T-helper 2 cell treated with Interferon-gamma antibody and Interleukin-4, amounts not matched to agents 5 μg/mL and 100 μg/mL, for 36 hours (primary cell): ENCODE results near the gene DDIT4L.

Source experiments
- DNase-seq: peaks from one replicate; pipeline ENCODE4 v3.0.0; 2021; ENCODE audit warnings: low spot score
- H3K27ac Mint-ChIP-seq: one replicate; pipeline ENCODE4 v1.8.0; 2021; ENCODE audit warnings: mild to moderate bottlenecking, mixed read lengths
- H3K27me3 Mint-ChIP-seq: one replicate; pipeline ENCODE4 v1.8.0; 2021; ENCODE audit warnings: low read depth, mixed read lengths
- H3K36me3 Mint-ChIP-seq: one replicate; pipeline ENCODE4 v1.8.0; 2021; ENCODE audit warnings: low read depth, mixed read lengths
- H3K4me1 Mint-ChIP-seq: one replicate; pipeline ENCODE4 v1.8.0; 2021; ENCODE audit warnings: low read depth, mixed read lengths
- H3K4me3 Mint-ChIP-seq: one replicate; pipeline ENCODE4 v1.8.0; 2022; ENCODE audit warnings: mild to moderate bottlenecking, moderate library complexity, mixed read lengths
- H3K9me3 Mint-ChIP-seq: one replicate; pipeline ENCODE4 v1.8.0; 2021; ENCODE audit warnings: mixed read lengths

DDIT4L gene

DNA sequence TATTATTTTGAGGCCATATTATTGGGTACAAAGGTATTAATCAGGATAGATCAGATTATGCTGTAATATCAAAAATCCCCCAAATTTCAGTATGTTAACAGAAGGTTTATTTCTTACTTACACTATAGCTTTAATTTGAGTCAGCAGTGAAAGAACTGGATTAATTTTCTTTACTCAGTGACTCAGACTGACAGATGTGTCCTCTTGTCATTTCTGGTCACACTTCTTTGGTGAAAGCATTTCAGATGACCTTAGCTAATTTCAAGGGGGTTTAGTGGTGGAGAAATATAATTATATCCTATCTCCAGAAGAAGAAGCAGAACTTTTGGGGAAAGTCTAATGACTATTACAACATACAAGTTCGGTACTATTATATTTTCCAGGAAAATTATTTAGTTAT is 12.4 kb downstream of the DDIT4L start:
- Mint-ChIP-seq H3K27ac (no peak overlapping the region), H3K36me3 (no peaks in the 10 kb centered on the region), H3K9me3 (no peaks in the 10 kb centered on the region), H3K27me3 (peaks cover 7% of the 10 kb centered on the region), H3K4me3 (no peak overlapping the region), H3K4me1 (peaks cover 13% of the 10 kb centered on the region)
- no peak for DNase-seq

DNA sequence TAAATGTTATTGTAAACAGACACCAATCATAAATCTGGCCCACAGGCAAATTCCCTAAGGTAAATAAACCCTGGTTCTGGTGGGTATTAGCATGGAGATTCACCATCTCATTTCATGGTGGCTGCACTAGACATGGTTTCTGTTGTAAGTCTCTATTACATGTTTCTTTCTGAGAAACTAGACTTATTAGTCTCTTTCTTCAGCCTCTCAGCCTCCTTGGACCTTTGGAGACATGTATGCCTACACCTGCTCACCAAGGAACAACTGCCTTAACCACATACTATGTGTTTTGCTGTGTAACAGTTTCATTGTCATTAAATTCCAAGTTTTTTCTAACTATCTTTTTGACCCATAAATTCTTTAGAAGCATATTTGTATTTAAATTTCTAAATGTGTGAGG is 13.1 kb downstream of the DDIT4L start:
- H3K27me3 Mint-ChIP-seq = peaks cover 4% of the 10 kb centered on the region
- no peak overlapping the region for H3K4me3 Mint-ChIP-seq
- peaks cover 13% of the 10 kb centered on the region for H3K4me1 Mint-ChIP-seq
- DNase-seq = no peak
- H3K27ac Mint-ChIP-seq = no peak overlapping the region
- H3K36me3 Mint-ChIP-seq = no peaks in the 10 kb centered on the region
- no peaks in the 10 kb centered on the region for H3K9me3 Mint-ChIP-seq

DNA sequence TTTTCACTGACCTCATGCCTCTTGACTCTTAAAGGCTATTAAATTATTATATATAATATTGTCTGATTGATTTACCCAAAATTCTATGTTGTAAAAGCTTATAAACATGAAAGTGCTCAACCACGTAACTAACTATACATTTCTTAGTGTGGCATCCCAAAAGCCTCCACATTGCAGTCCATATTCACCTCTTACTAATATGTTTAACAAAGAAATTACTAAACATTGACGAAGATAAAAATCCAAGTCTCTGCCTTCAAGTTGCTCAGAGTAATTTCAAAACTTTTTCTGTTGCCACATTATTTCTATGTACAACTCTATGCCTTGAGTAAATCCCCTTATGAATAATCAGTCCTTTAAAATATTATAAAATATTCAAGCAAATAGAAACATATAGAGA is 14.4 kb downstream of the DDIT4L start:
- DNase-seq = no peak
- H3K4me3 Mint-ChIP-seq = no peak overlapping the region
- H3K27ac Mint-ChIP-seq = no peak overlapping the region
- no peaks in the 10 kb centered on the region for H3K27me3 Mint-ChIP-seq
- H3K9me3 Mint-ChIP-seq = no peaks in the 10 kb centered on the region
- peaks cover 16% of the 10 kb centered on the region for H3K4me1 Mint-ChIP-seq
- H3K36me3 Mint-ChIP-seq = no peaks in the 10 kb centered on the region

- Mint-ChIP-seq H3K27ac (no peak overlapping the region), H3K4me1 (peaks cover 20% of the 10 kb centered on the region), H3K27me3 (no peaks in the 10 kb centered on the region), H3K36me3 (no peaks in the 10 kb centered on the region), H3K9me3 (no peaks in the 10 kb centered on the region), H3K4me3 (no peak overlapping the region)
- no peak for DNase-seq
Measured at GRCh38 chr4:100174985-100175383, 15.3 kb downstream of the DDIT4L start.

DNA sequence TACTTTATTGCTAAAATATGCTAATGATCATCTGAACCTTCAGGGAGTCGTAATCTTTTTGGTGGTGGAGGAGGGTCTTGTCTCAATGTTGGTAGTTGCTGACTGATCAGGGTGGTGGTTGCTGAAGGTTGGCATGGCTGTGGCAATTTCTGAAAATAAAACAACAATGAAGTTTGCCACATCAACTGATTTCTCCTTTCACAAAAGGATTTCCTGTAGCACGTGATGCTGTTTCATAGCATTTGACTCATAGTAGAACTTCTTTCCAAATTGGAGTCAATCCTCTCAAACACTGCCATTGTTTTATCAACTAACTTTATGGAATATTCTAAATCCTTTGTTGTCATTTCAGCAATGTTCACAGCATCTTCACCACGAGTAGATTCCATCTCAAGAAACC is 19.3 kb downstream of the DDIT4L start:
- H3K4me3 Mint-ChIP-seq = no peak overlapping the region
- no peak for DNase-seq
- no peak overlapping the region for H3K27ac Mint-ChIP-seq

DNA sequence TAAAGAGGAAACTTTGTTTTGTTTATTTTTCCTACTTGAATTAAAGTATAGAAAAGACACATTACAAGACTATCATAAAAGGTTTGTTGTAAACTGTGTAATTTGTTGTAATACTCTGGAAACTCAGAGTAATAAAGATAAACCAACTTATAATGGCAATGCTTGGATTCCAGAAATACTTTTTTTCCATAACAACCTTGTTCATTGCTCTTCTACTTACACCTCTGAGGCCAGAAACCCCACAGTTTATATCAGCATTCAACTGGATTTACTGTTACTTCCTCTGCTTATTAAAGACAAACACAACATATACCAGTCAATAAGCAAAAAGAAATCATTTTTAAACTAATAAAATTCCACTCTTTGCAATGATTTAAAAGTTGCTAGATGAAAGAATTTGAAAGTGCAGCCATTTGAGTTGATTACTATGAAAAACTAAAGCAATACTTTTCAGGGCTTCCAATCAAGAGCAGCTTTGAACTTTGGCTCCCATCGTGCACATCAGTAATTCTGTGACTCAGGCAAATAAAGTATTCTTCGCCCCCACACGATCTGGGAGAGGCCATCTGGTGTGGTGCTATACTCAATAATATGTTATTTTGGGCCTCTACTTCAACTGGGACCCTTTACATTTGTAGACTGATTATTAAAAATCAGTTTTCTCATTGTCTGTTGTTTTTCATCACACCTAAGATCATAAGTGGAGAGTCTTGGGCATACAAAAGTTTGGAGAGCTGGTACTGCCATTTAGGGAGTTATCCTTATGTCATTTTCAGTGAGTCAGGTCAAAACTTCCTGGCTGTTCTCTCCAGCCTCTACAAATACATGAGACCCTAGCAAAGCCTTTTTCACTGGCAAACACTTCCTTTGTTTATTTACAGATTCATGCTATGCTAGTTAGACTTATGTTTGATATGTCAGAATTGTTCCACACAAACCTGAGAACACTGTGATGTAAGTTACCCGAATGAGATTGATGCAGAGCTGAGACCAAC is 20.5 kb downstream of the DDIT4L start:
- peaks cover 4% of the 10 kb centered on the region for H3K9me3 Mint-ChIP-seq
- peaks cover 10% of the 10 kb centered on the region for H3K36me3 Mint-ChIP-seq
- no peaks in the 10 kb centered on the region for H3K27me3 Mint-ChIP-seq
- peaks cover 43% of the 10 kb centered on the region for H3K4me1 Mint-ChIP-seq
- DNase-seq = no peak
- H3K27ac Mint-ChIP-seq = no peak overlapping the region
- no peak overlapping the region for H3K4me3 Mint-ChIP-seq

More for the DNA sequence above, 19.3 kb downstream of the DDIT4L start:
- H3K9me3 Mint-ChIP-seq = peaks cover 4% of the 10 kb centered on the region
- H3K27me3 Mint-ChIP-seq = no peaks in the 10 kb centered on the region
- H3K36me3 Mint-ChIP-seq = peaks cover 10% of the 10 kb centered on the region
- peaks cover 35% of the 10 kb centered on the region for H3K4me1 Mint-ChIP-seq

- H3K4me1 Mint-ChIP-seq = peaks cover 41% of the 10 kb centered on the region
- H3K4me3 Mint-ChIP-seq = no peak overlapping the region
- no peak for DNase-seq
- peaks cover 14% of the 10 kb centered on the region for H3K36me3 Mint-ChIP-seq
- peak overlapping the region; percentile 2 for H3K27ac Mint-ChIP-seq
- peaks cover 2% of the 10 kb centered on the region for H3K27me3 Mint-ChIP-seq
- peaks cover 9% of the 10 kb centered on the region for H3K9me3 Mint-ChIP-seq
Measured at GRCh38 chr4:100168521-100168920, 21.7 kb downstream of the DDIT4L start.

DNA sequence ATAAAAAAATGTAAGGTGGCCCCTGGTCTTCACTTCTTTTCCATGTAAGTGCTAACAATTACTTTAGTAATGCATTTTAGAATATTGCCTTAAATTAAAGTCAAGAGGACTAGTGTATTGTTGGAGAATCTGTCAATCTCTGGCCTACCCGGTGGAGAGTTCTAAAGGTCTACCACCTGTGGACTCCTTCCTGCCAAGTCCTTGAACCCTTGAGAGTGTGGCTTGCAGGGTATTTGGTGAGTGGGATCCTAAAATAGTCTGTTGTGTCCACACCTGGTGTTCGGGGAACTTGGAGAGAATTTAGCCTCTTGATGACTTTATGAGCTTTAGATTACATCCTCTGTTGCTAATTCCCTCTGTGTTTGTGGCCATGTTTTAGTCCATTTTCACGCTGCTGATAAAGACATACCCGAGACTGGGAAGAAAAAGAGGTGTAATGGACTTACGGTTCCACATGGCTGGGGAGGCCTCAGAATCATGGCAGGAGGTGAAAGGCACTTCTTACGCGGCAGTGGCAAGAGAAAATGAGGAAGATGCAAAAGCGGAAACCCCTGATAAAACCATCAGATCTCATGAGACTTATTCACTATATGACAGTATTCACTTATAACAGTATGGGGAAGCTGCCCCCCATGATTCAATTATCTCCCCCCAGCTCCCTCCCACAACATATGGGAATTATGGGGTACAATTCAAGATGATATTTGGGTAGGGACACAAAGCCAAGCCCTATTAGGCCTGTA is 23.8 kb downstream of the DDIT4L start:
- DNase-seq = no peak
- no peak overlapping the region for H3K27ac Mint-ChIP-seq
- H3K4me3 Mint-ChIP-seq = peak overlapping the region; percentile 49
- H3K27me3 Mint-ChIP-seq = peaks cover 2% of the 10 kb centered on the region
- H3K4me1 Mint-ChIP-seq = peaks cover 41% of the 10 kb centered on the region
- peaks cover 17% of the 10 kb centered on the region for H3K9me3 Mint-ChIP-seq
- H3K36me3 Mint-ChIP-seq = peaks cover 22% of the 10 kb centered on the region

- Mint-ChIP-seq H3K9me3 (peaks cover 22% of the 10 kb centered on the region), H3K4me1 (peaks cover 38% of the 10 kb centered on the region), H3K4me3 (peak overlapping the region; percentile 49), H3K36me3 (peaks cover 24% of the 10 kb centered on the region), H3K27ac (no peak overlapping the region), H3K27me3 (peaks cover 2% of the 10 kb centered on the region)
- no peak for DNase-seq
Measured at GRCh38 chr4:100165809-100166208, 24.5 kb downstream of the DDIT4L start.

DNA sequence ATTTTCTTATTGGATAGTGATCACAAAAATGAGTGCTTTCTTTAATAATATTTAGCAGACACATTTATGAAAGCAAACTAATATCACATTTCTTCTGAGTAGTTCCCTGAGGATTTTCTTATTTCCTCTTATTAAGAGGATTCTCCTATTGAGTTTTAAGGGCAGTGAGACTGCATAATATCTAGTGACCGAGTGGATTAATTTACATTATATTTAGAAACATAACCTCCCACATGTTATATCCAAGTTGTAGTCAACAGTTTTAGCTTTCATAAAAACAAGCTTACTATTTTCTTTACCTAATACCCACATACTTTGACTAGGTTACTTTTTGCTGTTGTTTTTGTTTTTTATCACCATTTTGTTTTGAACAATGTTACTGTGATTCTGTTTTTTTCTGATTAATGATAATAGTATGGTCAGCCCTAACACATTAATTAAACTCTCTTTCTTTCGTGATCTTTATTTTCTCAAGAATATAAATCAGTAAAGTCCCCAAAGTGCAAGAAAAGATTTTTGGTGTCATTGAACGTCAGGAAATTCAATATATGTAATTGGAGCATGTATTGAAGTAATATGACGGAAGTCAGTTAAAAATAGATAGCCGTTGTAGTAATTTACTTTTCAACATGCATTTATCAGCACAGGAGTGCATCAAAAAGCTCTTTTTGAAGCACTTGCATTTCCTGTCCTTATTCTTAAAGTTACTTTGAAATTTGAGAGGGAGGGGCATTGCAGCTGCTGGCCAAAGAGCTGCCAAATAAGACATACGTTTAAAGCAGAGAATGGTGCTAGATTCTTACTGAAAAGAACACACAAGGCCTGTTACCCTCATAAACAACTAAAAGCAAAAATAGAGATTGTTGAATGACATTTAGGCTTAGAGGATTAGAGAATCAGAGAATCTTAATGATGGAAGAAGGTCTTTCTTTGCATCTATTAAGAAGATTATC is 25.2 kb downstream of the DDIT4L start:
- Mint-ChIP-seq H3K4me1 (peaks cover 35% of the 10 kb centered on the region), H3K9me3 (peaks cover 26% of the 10 kb centered on the region), H3K27ac (peak overlapping the region; percentile 42), H3K4me3 (peak overlapping the region; percentile 49), H3K27me3 (peaks cover 2% of the 10 kb centered on the region), H3K36me3 (peaks cover 24% of the 10 kb centered on the region)
- DNase-seq = no peak

DNA sequence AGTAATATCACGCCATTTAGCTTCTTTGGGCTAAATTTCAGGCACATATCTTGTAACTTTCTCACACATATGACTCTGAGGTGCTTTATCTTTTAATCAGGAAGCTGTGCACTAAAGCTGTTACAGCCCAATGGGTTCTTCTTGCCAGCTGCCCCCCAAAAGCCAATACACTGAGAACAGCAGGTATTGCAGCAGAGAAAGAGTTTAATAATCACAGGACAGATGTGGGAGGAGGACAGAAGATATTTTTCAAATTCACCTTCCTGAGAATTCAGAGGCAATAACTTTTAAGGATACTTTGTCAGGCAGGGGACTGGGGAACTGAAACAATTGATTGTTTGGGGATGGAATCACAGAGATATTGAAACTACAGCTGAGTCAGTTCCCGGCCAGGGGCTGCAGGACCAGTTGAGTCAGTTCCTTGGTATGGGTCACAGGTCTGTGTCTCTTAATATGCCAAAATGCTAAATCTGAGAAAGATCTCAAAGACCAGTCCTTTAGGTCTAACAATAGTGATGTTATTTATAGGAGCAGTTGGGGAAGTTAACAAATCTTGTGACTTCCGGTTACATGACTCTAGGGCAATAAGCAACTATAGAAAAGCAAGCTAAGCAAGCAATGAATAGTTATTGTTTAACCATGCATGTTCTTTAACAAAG is 28.1 kb downstream of the DDIT4L start:
- Mint-ChIP-seq H3K9me3 (peaks cover 26% of the 10 kb centered on the region), H3K27me3 (peaks cover 3% of the 10 kb centered on the region), H3K36me3 (peaks cover 18% of the 10 kb centered on the region), H3K4me3 (no peak overlapping the region), H3K27ac (no peak overlapping the region), H3K4me1 (peaks cover 22% of the 10 kb centered on the region)
- no peak for DNase-seq

- H3K4me1 Mint-ChIP-seq = peaks cover 16% of the 10 kb centered on the region
- no peaks in the 10 kb centered on the region for H3K36me3 Mint-ChIP-seq
- peaks cover under 1% of the 10 kb centered on the region for H3K9me3 Mint-ChIP-seq
- DNase-seq = no peak
- peaks cover under 1% of the 10 kb centered on the region for H3K27me3 Mint-ChIP-seq
- H3K27ac Mint-ChIP-seq = no peak overlapping the region
- H3K4me3 Mint-ChIP-seq = no peak overlapping the region
Measured at GRCh38 chr4:100149190-100149589, 41.1 kb downstream of the DDIT4L start.

GRCh38 chr4:100147684-100148083 is 42.6 kb downstream of the DDIT4L start:
- Mint-ChIP-seq H3K4me3 (no peak overlapping the region), H3K9me3 (no peaks in the 10 kb centered on the region), H3K4me1 (peaks cover 16% of the 10 kb centered on the region), H3K36me3 (no peaks in the 10 kb centered on the region), H3K27ac (no peak overlapping the region), H3K27me3 (no peaks in the 10 kb centered on the region)
- no peak for DNase-seq
